Measurements from ENCODE around the gene KCNT1.

Gene KCNT1

DNA sequence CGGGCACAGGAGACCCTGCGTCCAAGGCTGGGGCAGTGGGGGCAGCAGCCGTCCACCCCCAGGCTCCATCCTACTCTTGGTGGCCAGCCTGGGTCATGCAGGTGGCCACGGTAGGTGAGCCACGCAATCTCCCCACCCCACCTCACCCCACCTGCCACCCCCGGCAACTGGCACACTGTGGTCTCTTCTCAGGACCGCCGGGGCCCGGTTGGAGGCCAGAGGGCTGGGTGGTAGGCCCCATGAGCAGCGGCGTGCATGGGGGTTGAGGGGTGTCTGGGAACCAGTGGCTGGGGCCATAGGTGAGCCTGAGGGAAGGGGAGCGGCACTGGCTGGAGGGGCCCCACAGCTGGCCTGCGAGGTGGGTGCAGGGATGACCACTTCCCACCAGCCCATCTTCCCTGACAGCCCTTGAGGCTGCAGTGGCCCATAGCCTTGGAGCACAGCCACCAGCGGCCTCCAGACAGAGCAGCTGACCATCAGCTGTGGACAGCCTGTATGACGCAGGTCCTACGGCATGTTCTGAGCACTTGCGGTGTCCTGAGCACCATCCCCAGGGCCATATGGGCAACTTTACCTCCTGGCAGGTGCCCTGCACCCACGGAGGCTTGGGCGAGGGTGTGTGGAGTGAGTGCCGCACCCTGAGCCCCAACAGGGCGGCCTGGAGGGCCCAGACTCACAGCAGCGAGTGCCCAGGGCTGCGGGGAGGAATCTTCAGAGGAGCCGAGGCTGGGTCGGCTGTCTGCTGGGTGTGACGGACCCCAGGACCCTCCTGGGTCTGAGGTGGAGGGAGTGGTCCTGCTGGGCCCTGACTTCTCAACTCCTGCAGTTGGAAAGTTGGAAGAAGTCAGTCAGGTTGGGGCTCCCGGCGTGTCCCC, 47.4 kb downstream of the KCNT1 start:
- DNase-seq = no peak

DNA sequence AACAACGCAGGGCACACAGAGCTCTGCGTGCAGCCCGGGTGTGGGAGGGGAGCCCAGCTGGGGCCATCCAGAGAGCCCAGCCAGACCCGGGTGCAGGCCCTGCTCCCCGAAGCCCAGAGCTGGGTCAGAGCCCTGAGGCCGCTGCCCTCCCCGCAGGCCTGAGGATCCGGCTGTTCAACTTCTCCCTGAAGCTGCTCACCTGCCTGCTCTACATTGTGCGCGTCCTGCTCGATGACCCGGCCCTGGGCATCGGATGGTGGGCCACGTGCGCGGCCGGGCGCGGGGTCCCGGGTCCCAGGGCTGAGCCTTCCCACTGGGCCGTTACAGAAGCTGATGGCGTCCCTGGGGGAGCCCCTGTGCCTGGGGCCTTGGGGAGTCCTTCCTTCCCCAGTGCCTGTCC, 48.8 kb downstream of the KCNT1 start:
- no peak for DNase-seq

GRCh38 chr9:135751501-135751900, 49.5 kb downstream of the KCNT1 start:
- DNase-seq = no peak

DNA sequence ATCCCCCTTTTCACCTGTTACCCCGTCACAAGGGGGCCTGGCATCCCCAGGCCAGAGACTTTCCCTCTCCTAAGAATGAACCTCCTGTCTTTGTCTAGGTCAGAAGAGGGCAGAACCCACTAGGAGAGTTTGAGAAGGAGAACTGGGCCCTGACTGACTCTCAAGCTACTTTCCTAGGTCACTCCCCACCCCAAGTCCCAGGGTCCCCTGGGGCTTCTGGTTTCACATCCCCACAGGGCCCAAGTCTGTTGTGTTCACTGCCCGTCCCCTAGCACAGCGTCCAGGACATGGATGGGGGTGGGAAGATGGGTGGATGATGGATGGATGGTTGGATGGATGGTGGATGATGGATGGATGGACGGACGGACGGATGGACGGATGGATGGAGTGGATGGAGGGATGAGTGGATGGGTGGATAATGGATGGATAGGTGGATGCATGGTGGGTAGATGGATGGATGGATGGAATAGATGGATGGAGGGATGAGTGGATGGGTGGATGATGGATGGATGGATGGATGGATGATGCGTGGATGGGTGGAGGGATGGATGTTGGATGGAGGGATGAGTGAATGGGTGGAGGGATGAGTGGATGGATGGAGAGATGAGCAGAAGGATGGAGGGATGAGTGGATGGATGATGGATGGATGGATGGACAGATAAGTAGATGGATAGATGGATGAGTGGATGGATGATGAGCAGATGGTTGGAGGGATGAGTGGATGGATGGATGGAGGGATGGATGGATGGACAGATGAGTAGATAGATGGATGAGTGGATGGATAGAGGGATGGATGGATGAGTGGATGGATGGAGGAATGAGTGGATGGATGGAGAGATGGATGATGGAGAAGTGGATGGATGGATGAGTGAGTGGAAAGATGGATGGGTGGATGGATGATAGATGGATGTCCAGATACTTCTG, 50.6 kb downstream of the KCNT1 start:
- DNase-seq = no peak

- no peak for DNase-seq
Measured at GRCh38 chr9:135753391-135754105, 51.6 kb downstream of the KCNT1 start.

DNA sequence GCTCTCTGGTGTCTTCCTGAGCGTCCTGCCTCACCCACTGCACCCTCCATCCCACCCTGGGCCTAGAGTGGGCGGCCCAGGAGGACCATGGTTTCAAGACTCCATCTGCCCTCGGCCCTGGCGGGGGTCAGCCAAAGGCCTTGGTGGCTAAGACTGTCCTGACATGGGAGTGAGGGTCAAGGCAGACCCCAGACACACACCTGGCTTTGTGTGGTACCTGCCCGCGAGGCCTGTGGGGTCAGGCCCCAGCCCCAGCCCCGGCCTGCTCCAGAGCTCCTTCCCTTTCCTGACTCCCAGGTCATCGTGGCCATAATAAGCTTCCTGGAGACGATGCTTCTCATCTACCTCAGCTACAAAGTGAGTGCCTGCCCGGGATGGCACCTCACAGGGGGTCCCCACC, 54.6 kb downstream of the KCNT1 start:
- DNase-seq = no peak

GRCh38 chr9:135757356-135757755, 55.4 kb downstream of the KCNT1 start:
- no peak for DNase-seq

- no peak for DNase-seq
Measured at GRCh38 chr9:135758056-135758455, 56.1 kb downstream of the KCNT1 start.

DNA sequence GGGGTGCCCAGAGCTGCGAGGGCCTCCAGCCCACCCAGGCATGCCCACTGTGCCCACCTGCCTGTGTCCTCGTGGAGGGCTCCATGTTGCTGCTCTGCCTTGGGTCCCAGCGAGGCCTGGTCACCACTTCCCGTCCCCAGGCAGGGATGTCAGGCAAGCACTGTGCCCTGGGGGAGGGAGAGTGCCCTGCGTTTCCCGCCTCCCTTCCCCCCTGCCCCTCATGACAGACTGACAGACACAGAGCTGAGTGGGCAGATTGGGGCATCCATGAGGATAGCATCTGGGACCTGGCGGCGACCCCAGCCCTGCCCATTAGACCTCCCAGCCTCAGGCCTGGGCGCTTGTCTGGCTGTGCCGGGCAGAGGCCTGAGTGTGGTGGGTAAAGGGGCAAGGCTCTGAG, 56.9 kb downstream of the KCNT1 start:
- DNase-seq = no peak

DNA sequence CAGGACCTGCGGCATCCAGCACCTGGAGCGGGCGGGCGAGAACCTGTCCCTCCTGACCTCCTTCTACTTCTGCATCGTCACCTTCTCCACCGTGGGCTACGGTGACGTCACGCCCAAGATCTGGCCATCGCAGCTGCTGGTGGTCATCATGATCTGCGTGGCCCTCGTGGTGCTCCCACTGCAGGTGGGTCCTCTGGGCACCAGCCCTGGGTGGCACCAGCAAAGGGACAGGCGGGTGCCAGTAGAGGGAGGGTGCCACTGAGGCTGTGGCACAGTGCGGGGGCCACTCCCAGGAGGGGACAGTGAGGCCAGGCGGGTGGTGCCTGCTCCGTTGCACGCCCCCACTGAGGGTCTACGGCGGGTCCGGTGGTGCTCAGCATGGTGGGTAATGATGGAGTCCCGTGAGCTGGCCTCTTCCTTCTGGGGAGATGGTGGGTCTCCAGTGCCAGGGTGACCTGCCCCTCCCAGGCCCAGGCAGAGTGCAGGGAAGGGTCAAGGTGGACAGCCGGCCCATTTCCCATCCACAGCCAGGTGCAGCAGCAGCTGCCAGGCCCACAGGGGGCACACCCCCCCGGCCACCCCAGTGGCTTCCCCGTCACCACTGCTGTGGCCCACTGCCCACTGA, 57.8 kb downstream of the KCNT1 start:
- DNase-seq = no peak

- no peak for DNase-seq
Measured at GRCh38 chr9:135760465-135760864, 58.5 kb downstream of the KCNT1 start.

DNA sequence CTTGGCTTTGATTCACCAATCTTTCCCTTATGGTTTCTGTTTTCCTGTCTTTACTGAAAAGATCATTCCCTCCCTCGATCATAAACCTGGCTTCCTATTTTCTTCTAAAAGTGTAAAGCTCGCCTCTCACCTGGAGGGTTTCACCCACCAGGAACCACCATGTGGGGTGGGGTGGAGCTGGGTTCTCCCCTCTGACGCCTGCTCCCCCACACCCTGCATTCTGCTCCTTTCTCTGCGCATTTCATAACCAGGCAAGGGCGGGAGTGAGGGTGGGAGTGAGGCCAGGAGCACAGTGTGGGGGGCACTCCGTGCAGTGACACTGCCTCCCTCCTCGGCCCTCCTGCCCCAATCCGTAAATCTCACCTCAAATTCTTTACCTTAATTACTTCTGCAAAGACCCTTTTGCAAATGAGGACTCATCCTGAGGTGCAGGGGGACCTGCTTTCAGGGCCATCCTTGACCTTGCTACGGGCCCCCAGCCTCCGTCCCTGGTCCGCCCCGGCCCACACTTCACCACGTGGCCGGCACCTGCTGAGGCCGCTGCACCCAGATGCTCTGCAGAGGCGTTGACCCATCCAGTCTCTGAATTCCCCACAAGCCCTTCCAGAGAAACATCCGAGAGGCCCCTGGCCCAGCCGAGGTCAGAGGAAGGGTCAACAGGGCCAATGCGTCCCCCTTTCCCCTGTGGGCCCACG, 59.3 kb downstream of the KCNT1 start:
- DNase-seq = no peak

- no peak for DNase-seq
Measured at GRCh38 chr9:135761845-135762168, 59.8 kb downstream of the KCNT1 start.

DNA sequence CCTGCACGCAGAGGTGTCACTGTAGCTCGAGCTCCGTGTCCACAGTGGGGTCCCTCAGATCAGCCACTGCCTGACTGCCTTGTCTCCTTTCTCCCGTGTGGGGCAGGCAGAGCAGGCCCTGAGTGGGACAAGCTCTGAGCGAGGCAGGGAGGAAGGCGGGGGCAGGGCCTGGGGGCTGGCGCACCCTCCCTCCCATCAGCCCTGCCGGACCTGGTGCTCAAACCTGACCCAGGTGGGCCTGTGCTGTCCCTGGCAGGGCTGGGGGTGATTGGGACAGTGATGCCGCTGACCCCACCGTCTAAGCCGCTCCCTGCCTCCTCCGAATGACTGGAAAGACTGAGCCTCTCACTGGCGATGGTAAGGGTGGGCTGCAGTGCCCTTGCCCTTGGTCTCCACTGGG, 60.9 kb downstream of the KCNT1 start:
- DNase-seq = no peak

- DNase-seq = no peak
Measured at GRCh38 chr9:135763716-135764446, 61.9 kb downstream of the KCNT1 start.

DNA sequence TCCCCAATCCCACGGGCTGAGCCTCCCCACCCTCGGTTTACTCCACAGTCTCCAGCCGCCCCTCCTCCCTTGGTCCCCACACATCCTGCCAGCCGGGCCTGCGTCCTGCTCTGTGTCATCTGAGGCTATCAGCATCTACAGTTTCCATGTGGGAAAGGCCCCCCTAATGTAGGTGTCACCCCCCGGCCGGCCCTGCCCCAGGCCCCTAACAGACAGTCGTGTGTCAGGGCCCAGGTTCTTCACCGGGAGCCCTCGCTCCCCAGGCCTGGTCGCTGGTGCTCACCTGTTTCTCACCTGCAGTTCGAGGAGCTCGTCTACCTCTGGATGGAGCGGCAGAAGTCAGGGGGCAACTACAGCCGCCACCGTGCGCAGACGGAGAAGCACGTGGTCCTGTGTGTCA, 62.7 kb downstream of the KCNT1 start:
- DNase-seq = no peak

GRCh38 chr9:135765416-135765815, 63.4 kb downstream of the KCNT1 start:
- DNase-seq = no peak

DNA sequence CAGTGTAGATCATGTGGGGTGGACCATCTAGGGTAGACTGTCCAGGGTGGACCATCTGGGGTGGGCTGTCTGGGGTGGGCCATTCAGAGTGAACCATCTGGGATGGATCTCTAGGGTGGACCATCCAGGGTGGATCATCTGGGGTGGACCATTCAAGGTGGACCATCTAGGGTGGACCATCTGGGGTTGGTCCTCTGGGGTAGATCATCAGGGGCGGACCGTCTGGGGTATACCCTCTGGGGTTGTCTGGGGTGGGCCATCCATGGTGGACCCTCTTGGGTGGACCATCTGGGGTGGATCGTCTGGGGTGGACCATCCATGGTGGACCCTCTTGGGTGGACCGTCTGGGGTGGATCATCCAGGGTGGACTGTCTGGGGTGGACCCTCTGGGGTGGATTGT, 64.3 kb downstream of the KCNT1 start:
- DNase-seq = no peak

- no peak for DNase-seq
Measured at GRCh38 chr9:135766707-135767106, 64.7 kb downstream of the KCNT1 start.

DNA sequence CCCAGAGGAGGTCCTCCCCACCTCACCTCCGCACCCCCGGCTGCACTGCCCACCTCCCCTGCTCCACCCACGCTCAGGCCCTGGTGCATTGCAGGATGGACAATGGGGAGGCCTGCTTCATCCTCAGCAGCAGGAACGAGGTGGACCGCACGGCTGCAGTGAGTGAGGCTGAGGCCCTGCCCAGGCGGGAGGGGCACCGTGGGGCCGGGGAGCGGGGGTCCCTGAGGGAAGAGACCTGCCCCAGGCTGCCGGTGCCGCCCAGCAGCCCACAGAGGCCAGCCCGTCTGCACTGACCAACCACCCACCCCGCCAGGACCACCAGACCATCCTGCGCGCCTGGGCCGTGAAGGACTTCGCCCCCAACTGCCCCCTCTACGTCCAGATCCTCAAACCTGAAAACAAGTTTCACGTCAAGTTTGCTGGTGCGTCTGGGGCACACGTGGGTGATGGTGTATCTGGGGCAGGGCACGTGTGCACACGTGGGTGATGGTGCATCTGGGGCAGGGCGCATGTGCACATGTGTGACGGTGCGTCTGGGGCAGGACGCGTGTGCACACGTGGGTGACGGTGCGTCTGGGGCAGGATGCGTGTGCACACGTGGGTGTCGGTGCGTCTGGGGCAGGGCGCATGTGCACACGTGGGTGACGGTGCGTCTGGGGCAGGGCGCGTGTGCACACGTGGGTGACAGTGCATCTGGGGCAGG, 66.7 kb downstream of the KCNT1 start:
- no peak for DNase-seq

Measured in AML-193 (cell line).